Measurements from ENCODE around the gene SLC44A4.
"Not testable (repeated sequence)": the region's sequence is repeated elsewhere in the genome, so short reads cannot be mapped to it uniquely, and the experiment has no call there.

The SLC44A4 gene

GRCh38 chr6:31851980-31852718 is 26.6 kb downstream of the SLC44A4 start:
- not testable (repeated sequence) for DNase-seq

- no peak for DNase-seq
Measured at GRCh38 chr6:31851485-31851832, 27.3 kb downstream of the SLC44A4 start.

- DNase-seq, result no peak
Measured at GRCh38 chr6:31850765-31851484, 27.9 kb downstream of the SLC44A4 start.

- DNase-seq, result no peak
Measured at GRCh38 chr6:31847276-31847978, 31.4 kb downstream of the SLC44A4 start.

- DNase-seq, result no peak
Measured at GRCh38 chr6:31844507-31844906, 34.3 kb downstream of the SLC44A4 start.

GRCh38 chr6:31842053-31842452 is 36.7 kb downstream of the SLC44A4 start:
- no peak for DNase-seq

- not testable (repeated sequence) for DNase-seq
Measured at GRCh38 chr6:31839779-31840126, 39.0 kb downstream of the SLC44A4 start.

GRCh38 chr6:31838968-31839367 is 39.8 kb downstream of the SLC44A4 start:
- no peak for DNase-seq

GRCh38 chr6:31838114-31838553 is 40.7 kb downstream of the SLC44A4 start:
- not testable (repeated sequence) for DNase-seq

- DNase-seq, result peak; percentile 19
Measured at GRCh38 chr6:31837369-31838113, 41.3 kb downstream of the SLC44A4 start.

GRCh38 chr6:31836474-31837368 is 42.1 kb downstream of the SLC44A4 start:
- DNase-seq, result peak; percentile 17

- DNase-seq, result no peak
Measured at GRCh38 chr6:31836047-31836473, 42.7 kb downstream of the SLC44A4 start.

- peak; percentile 85 for DNase-seq
Measured at GRCh38 chr6:31834367-31835250, 44.2 kb downstream of the SLC44A4 start.

- no peak for DNase-seq
Measured at GRCh38 chr6:31831350-31832215, 47.2 kb downstream of the SLC44A4 start.

GRCh38 chr6:31830886-31831335 is 47.9 kb downstream of the SLC44A4 start:
- DNase-seq, result no peak

GRCh38 chr6:31829633-31830283 is 49.0 kb downstream of the SLC44A4 start:
- peak; percentile 43 for DNase-seq

GRCh38 chr6:31827286-31828079 is 51.3 kb downstream of the SLC44A4 start, which contains the start of gene HSPA1B:
HSPA1B (plus strand) TSS chr6:31827738; CDS start chr6:31827951, 213 bp downstream.
- DNase-seq, result peak; percentile 100

- DNase-seq, result peak; percentile 87
Measured at GRCh38 chr6:31826793-31827285, 52.0 kb downstream of the SLC44A4 start.

Measured in fibroblast of upper back skin (primary cell).